HEK293 (cell line): ENCODE data around the gene SBF2.

ENCODE experiments used
- CTCF ChIA-PET: fragments of 350-600 bp; formaldehyde crosslinking; extraction: SDS; loops from one replicate; lab custom pipeline; 2021; ENCODE audit warnings: antibody characterized with exemption; lab: Yijun Ruan, JAX
- POLR2A ChIA-PET: fragments of 300-600 bp; formaldehyde crosslinking; extraction: SDS; loops from one replicate; lab custom pipeline; 2020; ENCODE audit warnings: antibody characterized with exemption, inconsistent platforms; lab: Yijun Ruan, JAX
- H3K27ac ChIP-seq: fragments of 200-500 bp; sonication (Bioruptor generic); 2 replicates; pipeline ENCODE4 v1.5.1; 2014; ENCODE audit warnings: low read depth, low read length, control low read depth, inconsistent platforms; ENCODE audit errors: extremely low read depth
- H3K36me3 ChIP-seq, 2 experiments: fragments of 200-500 bp in 1 of 2; sonication (Bioruptor generic) in 1 of 2; 1 replicate in 1 of 2; 2 replicates in 1 of 2; pipeline ENCODE4 v1.5.1; 2014 to 2017; ENCODE audit warnings: inconsistent platforms in 2 of 2, low read length in 2 of 2; ENCODE audit not compliant: control insufficient read depth in 2 of 2, insufficient read depth in 1 of 2
- H3K4me1 ChIP-seq: fragments of 200-500 bp; sonication (Bioruptor generic); 2 replicates; pipeline ENCODE4 v1.5.1; 2014; ENCODE audit warnings: mild to moderate bottlenecking, low read length, inconsistent platforms; ENCODE audit not compliant: control insufficient read depth, insufficient read depth
- H3K4me3 ChIP-seq: 2 replicates; pipeline ENCODE4 v1.5.1; 2011; ENCODE audit warnings: low read depth, mild to moderate bottlenecking, control low read depth, low read length, moderate library complexity
- H3K9me3 ChIP-seq: fragments of 200-500 bp; sonication (Bioruptor generic); 2 replicates; pipeline ENCODE4 v1.5.1; 2014; ENCODE audit warnings: low read depth, low read length, inconsistent platforms; ENCODE audit not compliant: control insufficient read depth, insufficient read depth
- BCL11B ChIP-seq: fragments of 450-650 bp; formaldehyde crosslinking; IDR thresholded peaks from 2 replicates; pipeline ENCODE4 v1.5.1; 2016; ENCODE audit warnings: low read depth, missing biosample characterization, missing genetic modification characterization
- EGR2 ChIP-seq: fragments of 450-650 bp; formaldehyde crosslinking; IDR thresholded peaks from 2 replicates; pipeline ENCODE4 v1.5.1; 2016; ENCODE audit warnings: low read depth, missing biosample characterization, missing genetic modification characterization
- KLF1 ChIP-seq: fragments of 450-650 bp; formaldehyde crosslinking; IDR thresholded peaks from 2 replicates; pipeline ENCODE4 v1.5.1; 2016; ENCODE audit warnings: missing biosample characterization, missing genetic modification characterization
- OSR2 ChIP-seq: fragments of 450-650 bp; formaldehyde crosslinking; IDR thresholded peaks from 2 replicates; pipeline ENCODE4 v1.5.1; 2016; ENCODE audit warnings: missing biosample characterization, missing genetic modification characterization
- SCRT2 ChIP-seq: fragments of 450-650 bp; formaldehyde crosslinking; IDR thresholded peaks from 2 replicates; pipeline ENCODE4 v1.5.1; 2016; ENCODE audit warnings: missing biosample characterization, missing genetic modification characterization
- SP2 ChIP-seq: fragments of 450-650 bp; formaldehyde crosslinking; IDR thresholded peaks from 2 replicates; pipeline ENCODE4 v1.5.1; 2016; ENCODE audit warnings: missing biosample characterization, missing genetic modification characterization
- TCF7L2 ChIP-seq: IDR thresholded peaks from 2 replicates; pipeline ENCODE4 v1.6.1; 2011; ENCODE audit warnings: low read depth, mild to moderate bottlenecking, inconsistent platforms, low read length, moderate library complexity, borderline replicate concordance
- ZBTB8A ChIP-seq: fragments of 450-650 bp; formaldehyde crosslinking; IDR thresholded peaks from 2 replicates; pipeline ENCODE4 v1.5.1; 2016; ENCODE audit warnings: missing biosample characterization, missing genetic modification characterization
- ZFHX2 ChIP-seq: fragments of 450-650 bp; formaldehyde crosslinking; conservative IDR thresholded peaks from 2 replicates; pipeline ENCODE4 v1.5.1; 2016; ENCODE audit warnings: missing biosample characterization, missing genetic modification characterization
- ZNF223 ChIP-seq: fragments of 450-650 bp; formaldehyde crosslinking; IDR thresholded peaks from 2 replicates; pipeline ENCODE4 v1.5.1; 2016; ENCODE audit warnings: missing biosample characterization, missing genetic modification characterization
- ZNF23 ChIP-seq: fragments of 450-650 bp; formaldehyde crosslinking; IDR thresholded peaks from 2 replicates; pipeline ENCODE4 v1.5.1; 2016; ENCODE audit warnings: missing biosample characterization, missing genetic modification characterization, borderline replicate concordance
- ZNF248 ChIP-seq: fragments of 450-650 bp; formaldehyde crosslinking; IDR thresholded peaks from 2 replicates; pipeline ENCODE4 v1.5.1; 2017; ENCODE audit warnings: missing biosample characterization, missing genetic modification characterization
- ZNF311 ChIP-seq: fragments of 450-650 bp; formaldehyde crosslinking; IDR thresholded peaks from 2 replicates; pipeline ENCODE4 v1.5.1; 2017; ENCODE audit warnings: missing biosample characterization, missing genetic modification characterization, borderline replicate concordance
- ZNF416 ChIP-seq: fragments of 450-650 bp; formaldehyde crosslinking; IDR thresholded peaks from 2 replicates; pipeline ENCODE4 v1.5.1; 2016; ENCODE audit warnings: missing biosample characterization, missing genetic modification characterization
- ZNF426 ChIP-seq: fragments of 450-650 bp; formaldehyde crosslinking; IDR thresholded peaks from 2 replicates; pipeline ENCODE4 v1.5.1; 2017; ENCODE audit warnings: missing biosample characterization, missing genetic modification characterization, mild to moderate bottlenecking, inconsistent platforms, moderate library complexity
- ZNF501 ChIP-seq: fragments of 450-650 bp; formaldehyde crosslinking; IDR thresholded peaks from 2 replicates; pipeline ENCODE4 v1.5.1; 2016; ENCODE audit warnings: missing biosample characterization, missing genetic modification characterization
- ZNF571 ChIP-seq: fragments of 450-650 bp; formaldehyde crosslinking; IDR thresholded peaks from 2 replicates; pipeline ENCODE4 v1.5.0; 2017; ENCODE audit warnings: missing biosample characterization, missing genetic modification characterization
- ZNF677 ChIP-seq: fragments of 450-650 bp; IDR thresholded peaks from 2 replicates; pipeline ENCODE4 v1.5.0; 2018; ENCODE audit warnings: missing biosample characterization, mild to moderate bottlenecking, missing genetic modification characterization, moderate library complexity
- ZNF701 ChIP-seq: fragments of 450-650 bp; formaldehyde crosslinking; IDR thresholded peaks from 2 replicates; pipeline ENCODE4 v1.5.1; 2016; ENCODE audit warnings: missing biosample characterization, missing genetic modification characterization
- ZNF707 ChIP-seq: fragments of 450-650 bp; formaldehyde crosslinking; IDR thresholded peaks from 2 replicates; pipeline ENCODE4 v1.5.1; 2016; ENCODE audit warnings: missing biosample characterization, missing genetic modification characterization
- TF ChIP-seq, protein P1 (sequence below): fragments of 450-650 bp; formaldehyde crosslinking; IDR thresholded peaks from 2 replicates; pipeline ENCODE4 v1.5.1; 2016; ENCODE audit warnings: missing biosample characterization, missing genetic modification characterization
- TF ChIP-seq, protein P2 (sequence below): fragments of 450-650 bp; formaldehyde crosslinking; IDR thresholded peaks from 2 replicates; pipeline ENCODE4 v1.5.1; 2016; ENCODE audit warnings: missing biosample characterization, missing genetic modification characterization, low read depth
- TF ChIP-seq, protein P3 (sequence below): sonication (generic); formaldehyde crosslinking; IDR thresholded peaks from 2 replicates; pipeline ENCODE4 v1.8.1; 2022; ENCODE audit warnings: mild to moderate bottlenecking, moderate library complexity, missing genetic modification reagents

Gene SBF2

DNA sequence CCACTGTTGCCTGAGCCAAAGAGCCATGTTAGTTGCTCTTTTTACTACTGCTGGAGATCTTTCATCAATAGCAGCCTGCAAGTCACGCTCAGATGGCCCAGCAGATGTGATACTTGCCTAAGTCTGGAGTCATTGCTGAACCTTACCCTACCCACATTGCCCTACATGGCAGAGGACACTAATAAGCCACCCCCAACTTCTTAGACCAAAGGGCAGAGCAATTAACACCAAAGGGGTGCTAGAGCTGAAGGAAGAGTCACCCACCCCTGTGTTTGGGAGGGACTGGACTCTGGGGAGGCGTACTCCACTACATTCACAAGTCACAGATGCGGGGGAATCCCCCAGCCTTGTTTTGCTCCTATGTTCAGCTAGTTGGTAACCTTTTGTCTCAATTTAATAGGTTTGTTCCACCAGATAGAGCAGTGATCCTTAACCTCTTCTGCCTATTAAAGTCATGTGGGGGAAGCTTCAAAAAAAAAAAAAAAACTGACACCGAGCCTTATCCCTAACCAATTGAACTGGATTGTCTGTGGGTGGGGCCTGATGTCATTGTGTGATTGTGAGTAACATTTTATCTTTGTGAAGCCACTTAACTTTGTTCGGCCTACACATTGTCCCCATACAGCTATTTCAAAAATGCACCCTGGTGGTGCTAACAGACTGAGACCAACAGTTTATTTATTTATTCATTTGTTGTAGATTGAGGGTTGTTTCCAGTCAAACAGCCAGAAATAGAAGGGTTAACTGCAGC lies 23.9 kb upstream of the SBF2 start:
- ChIA-PET CTCF (interaction anchor here (0.6 to 1.6 kb wide), 8 partner anchors 10 to 1186 kb away, joined by 3 to 7 read pairs (median 3); no protein-coding TSS in a partner anchor), POLR2A (interaction anchor here (0.6 to 2.5 kb wide), 3 partner anchors 13 to 483 kb away, joined by 3 to 16 read pairs (median 3); partner anchors contain the start of gene ADM)
- Histone ChIP-seq H3K9me3 (no peaks in the 10 kb centered on the region), H3K4me1 (no peaks in the 10 kb centered on the region), H3K4me3 (no peak overlapping the region), H3K27ac (no peak overlapping the region), H3K36me3 (no peaks in the 10 kb centered on the region)
- TF ChIP-seq ZNF701 (tag by site-specific recombination) (no peak), ZFHX2 (tag by site-specific recombination) (peak; percentile 80), EGR2 (tag by site-specific recombination) (peak; percentile 74)
- TF ChIP-seq, protein P1, sequence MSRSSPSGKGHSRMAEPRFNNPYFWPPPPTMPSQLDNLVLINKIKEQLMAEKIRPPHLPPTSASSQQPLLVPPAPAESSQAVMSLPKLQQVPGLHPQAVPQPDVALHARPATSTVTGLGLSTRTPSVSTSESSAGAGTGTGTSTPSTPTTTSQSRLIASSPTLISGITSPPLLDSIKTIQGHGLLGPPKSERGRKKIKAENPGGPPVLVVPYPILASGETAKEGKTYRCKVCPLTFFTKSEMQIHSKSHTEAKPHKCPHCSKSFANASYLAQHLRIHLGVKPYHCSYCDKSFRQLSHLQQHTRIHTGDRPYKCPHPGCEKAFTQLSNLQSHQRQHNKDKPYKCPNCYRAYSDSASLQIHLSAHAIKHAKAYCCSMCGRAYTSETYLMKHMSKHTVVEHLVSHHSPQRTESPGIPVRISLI (tag by site-specific recombination): no peak

DNA sequence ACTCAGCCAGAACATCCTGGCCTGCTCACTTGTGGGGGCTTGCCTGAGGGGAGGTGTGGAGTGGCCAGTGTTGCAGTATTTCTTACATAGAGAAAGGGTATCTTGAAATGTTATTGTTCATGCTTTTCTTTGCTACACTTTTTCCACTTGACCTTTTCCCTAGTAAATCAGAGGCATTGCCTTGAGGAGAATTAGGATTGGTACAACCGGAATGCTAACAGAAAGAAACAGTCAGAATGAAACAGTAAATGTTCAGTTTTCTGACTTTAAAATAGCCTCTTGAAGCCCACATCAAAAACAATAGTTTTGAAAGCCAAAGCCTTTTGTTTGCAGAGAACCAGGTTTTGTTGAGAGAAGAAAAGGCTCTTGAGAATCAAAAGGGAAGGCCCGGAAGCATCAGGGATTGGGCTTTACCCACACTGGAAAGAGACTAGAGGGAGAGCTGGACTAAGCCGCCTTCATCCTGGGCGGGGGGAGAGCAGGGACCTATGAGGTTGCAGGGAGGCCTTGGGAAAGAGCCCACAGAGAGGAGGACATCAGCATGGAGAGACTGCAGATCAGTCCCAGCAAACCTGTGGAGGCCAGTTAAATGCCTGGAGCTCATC lies 23.2 kb upstream of the SBF2 start:
- Histone ChIP-seq H3K27ac (no peak overlapping the region), H3K9me3 (no peaks in the 10 kb centered on the region), H3K4me1 (no peaks in the 10 kb centered on the region), H3K4me3 (no peak overlapping the region), H3K36me3 (no peaks in the 10 kb centered on the region)
- 0 out of 2 replicates have a peak, but pooled peaks have one; percentile 15 for TF ChIP-seq SP2 (tag by site-specific recombination)
- no peak for TF ChIP-seq ZNF311 (tag by site-specific recombination)
- CTCF ChIA-PET: interaction anchor here (0.7 to 1.6 kb wide), 4 partner anchors 10 to 345 kb away, joined by 3 to 7 read pairs (median 3); no protein-coding TSS in a partner anchor
- POLR2A ChIA-PET: interaction anchor here (0.6 to 2.5 kb wide), 3 partner anchors 13 to 482 kb away, joined by 3 to 16 read pairs (median 3); partner anchors contain the start of gene ADM

- POLR2A ChIA-PET: interaction anchor here (2.0 kb wide), 1 partner anchor 11 kb away, joined by 12 read pairs; the partner anchor contains the start of gene ADM
Observed at GRCh38 chr11:10315083-10315482, 21.1 kb upstream of the SBF2 start.

More at GRCh38 chr11:10315083-10315482, 21.1 kb upstream of the SBF2 start:
- CTCF ChIA-PET: interaction anchor here (0.9 to 1.5 kb wide), 4 partner anchors 9 to 566 kb away, joined by 3 to 9 read pairs (median 3); no protein-coding TSS in a partner anchor
- no peaks in the 10 kb centered on the region for H3K36me3 ChIP-seq
- no peak overlapping the region for H3K4me3 ChIP-seq
- TF ChIP-seq ZNF416 (tag by site-specific recombination) (no peak), SCRT2 (no peak), ZNF223 (tag by site-specific recombination) (no peak), ZNF248 (tag by site-specific recombination) (no peak), ZNF571 (tag by site-specific recombination) (no peak), ZBTB8A (tag by site-specific recombination) (no peak), TCF7L2 (no peak), ZNF426 (tag by site-specific recombination) (no peak), BCL11B (tag by site-specific recombination) (no peak), ZNF23 (no peak), ZNF677 (tag by site-specific recombination) (no peak), KLF1 (no peak), SP2 (tag by site-specific recombination) (no peak), ZNF501 (no peak), ZNF707 (no peak), OSR2 (tag by site-specific recombination) (no peak)
- TF ChIP-seq, protein P2, sequence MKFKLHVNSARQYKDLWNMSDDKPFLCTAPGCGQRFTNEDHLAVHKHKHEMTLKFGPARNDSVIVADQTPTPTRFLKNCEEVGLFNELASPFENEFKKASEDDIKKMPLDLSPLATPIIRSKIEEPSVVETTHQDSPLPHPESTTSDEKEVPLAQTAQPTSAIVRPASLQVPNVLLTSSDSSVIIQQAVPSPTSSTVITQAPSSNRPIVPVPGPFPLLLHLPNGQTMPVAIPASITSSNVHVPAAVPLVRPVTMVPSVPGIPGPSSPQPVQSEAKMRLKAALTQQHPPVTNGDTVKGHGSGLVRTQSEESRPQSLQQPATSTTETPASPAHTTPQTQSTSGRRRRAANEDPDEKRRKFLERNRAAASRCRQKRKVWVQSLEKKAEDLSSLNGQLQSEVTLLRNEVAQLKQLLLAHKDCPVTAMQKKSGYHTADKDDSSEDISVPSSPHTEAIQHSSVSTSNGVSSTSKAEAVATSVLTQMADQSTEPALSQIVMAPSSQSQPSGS (tag by site-specific recombination): no peak
- TF ChIP-seq, protein P3, sequence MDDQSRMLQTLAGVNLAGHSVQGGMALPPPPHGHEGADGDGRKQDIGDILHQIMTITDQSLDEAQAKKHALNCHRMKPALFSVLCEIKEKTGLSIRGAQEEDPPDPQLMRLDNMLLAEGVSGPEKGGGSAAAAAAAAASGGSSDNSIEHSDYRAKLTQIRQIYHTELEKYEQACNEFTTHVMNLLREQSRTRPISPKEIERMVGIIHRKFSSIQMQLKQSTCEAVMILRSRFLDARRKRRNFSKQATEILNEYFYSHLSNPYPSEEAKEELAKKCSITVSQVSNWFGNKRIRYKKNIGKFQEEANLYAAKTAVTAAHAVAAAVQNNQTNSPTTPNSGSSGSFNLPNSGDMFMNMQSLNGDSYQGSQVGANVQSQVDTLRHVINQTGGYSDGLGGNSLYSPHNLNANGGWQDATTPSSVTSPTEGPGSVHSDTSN: no peak
- H3K4me1 ChIP-seq: no peaks in the 10 kb centered on the region
- no peak overlapping the region for H3K27ac ChIP-seq
- H3K9me3 ChIP-seq: no peaks in the 10 kb centered on the region
